Progenitor cell of endocrine pancreas (in vitro differentiated cells): ENCODE data around the gene CNBP. TPM values are rescaled to one million over a fixed set of nuclear protein-coding genes. Genes with fewer than 3 reads are reported as not detected.
"Not testable (repeated sequence)": the region's sequence is repeated elsewhere in the genome, so short reads cannot be mapped to it uniquely, and the experiment has no call there.

Experiments
- DNase-seq: peaks from one replicate; pipeline ENCODE4 v3.0.0; 2021; ENCODE audit warnings: low spot score; ENCODE audit not compliant: unreplicated experiment
- H3K27ac Mint-ChIP-seq: 2 replicates; pipeline ENCODE4 v1.8.0; 2021; ENCODE audit warnings: mild to moderate bottlenecking, moderate library complexity, mixed read lengths
- H3K27me3 Mint-ChIP-seq: 2 replicates; pipeline ENCODE4 v1.8.0; 2021; ENCODE audit warnings: mixed read lengths
- H3K36me3 Mint-ChIP-seq: 2 replicates; pipeline ENCODE4 v1.8.0; 2022; ENCODE audit warnings: mixed read lengths; ENCODE audit not compliant: insufficient read depth
- H3K4me1 Mint-ChIP-seq: 2 replicates; pipeline ENCODE4 v1.8.0; 2021; ENCODE audit warnings: low read depth, mixed read lengths
- H3K4me3 Mint-ChIP-seq: 2 replicates; pipeline ENCODE4 v1.8.0; 2021; ENCODE audit warnings: low read depth, mild to moderate bottlenecking, moderate library complexity, mixed read lengths
- H3K9me3 Mint-ChIP-seq: 2 replicates; pipeline ENCODE4 v1.8.0; 2021; ENCODE audit warnings: low read depth, mixed read lengths
- total RNA-seq: library from RNA; stranded (reverse); gene quantifications from 2 replicates; pipeline ENCODE4 v1.2.1, GENCODE V29; 2021
- TF ChIP-seq, protein P1 (sequence below): fragments of 200-600 bp; sonication (generic); IDR thresholded peaks from one replicate; pipeline ENCODE4 v1.5.0; 2021; ENCODE audit warnings: antibody characterized with exemption, mild to moderate bottlenecking; ENCODE audit not compliant: unreplicated experiment

CNBP gene
- total RNA-seq, 1 donor from 2014 or later = 194 TPM

- H3K36me3 Mint-ChIP-seq = peaks cover 24% of the 10 kb centered on the region
Measured at GRCh38 chr3:129173725-129174124, 10.0 kb downstream of the CNBP start.

DNA sequence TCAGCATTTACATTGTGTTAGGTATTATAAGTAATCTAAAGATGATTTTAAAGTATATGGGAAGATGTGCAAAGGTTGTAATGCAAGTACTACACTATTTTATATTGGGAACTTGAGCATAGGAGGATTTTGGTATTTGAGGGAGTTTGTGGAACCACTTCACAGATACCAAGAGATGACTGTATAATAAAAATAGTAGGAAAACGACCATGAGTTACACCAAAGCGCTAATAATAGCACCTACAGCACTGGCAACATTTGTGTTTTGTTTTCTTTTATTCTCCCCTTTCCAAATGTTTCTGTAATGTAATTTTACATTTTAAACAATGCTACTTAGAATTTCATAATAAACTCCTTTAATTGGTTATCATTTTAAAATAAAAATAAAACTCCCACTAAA is 10.5 kb downstream of the CNBP start:
- peaks cover 11% of the 10 kb centered on the region for H3K4me1 Mint-ChIP-seq
- H3K27me3 Mint-ChIP-seq = no peaks in the 10 kb centered on the region
- TF ChIP-seq, protein P1, sequence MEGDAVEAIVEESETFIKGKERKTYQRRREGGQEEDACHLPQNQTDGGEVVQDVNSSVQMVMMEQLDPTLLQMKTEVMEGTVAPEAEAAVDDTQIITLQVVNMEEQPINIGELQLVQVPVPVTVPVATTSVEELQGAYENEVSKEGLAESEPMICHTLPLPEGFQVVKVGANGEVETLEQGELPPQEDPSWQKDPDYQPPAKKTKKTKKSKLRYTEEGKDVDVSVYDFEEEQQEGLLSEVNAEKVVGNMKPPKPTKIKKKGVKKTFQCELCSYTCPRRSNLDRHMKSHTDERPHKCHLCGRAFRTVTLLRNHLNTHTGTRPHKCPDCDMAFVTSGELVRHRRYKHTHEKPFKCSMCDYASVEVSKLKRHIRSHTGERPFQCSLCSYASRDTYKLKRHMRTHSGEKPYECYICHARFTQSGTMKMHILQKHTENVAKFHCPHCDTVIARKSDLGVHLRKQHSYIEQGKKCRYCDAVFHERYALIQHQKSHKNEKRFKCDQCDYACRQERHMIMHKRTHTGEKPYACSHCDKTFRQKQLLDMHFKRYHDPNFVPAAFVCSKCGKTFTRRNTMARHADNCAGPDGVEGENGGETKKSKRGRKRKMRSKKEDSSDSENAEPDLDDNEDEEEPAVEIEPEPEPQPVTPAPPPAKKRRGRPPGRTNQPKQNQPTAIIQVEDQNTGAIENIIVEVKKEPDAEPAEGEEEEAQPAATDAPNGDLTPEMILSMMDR = no peak
- no peak overlapping the region for H3K4me3 Mint-ChIP-seq
- H3K36me3 Mint-ChIP-seq = peaks cover 24% of the 10 kb centered on the region
- no peak for DNase-seq
- no peaks in the 10 kb centered on the region for H3K9me3 Mint-ChIP-seq
- no peak overlapping the region for H3K27ac Mint-ChIP-seq

More at GRCh38 chr3:129173725-129174124, 10.0 kb downstream of the CNBP start:
- Mint-ChIP-seq H3K4me3 (no peak overlapping the region), H3K4me1 (peaks cover 12% of the 10 kb centered on the region), H3K9me3 (no peaks in the 10 kb centered on the region), H3K27me3 (no peaks in the 10 kb centered on the region), H3K27ac (no peak overlapping the region)
- TF ChIP-seq, protein P1 = no peak
- DNase-seq = no peak

DNA sequence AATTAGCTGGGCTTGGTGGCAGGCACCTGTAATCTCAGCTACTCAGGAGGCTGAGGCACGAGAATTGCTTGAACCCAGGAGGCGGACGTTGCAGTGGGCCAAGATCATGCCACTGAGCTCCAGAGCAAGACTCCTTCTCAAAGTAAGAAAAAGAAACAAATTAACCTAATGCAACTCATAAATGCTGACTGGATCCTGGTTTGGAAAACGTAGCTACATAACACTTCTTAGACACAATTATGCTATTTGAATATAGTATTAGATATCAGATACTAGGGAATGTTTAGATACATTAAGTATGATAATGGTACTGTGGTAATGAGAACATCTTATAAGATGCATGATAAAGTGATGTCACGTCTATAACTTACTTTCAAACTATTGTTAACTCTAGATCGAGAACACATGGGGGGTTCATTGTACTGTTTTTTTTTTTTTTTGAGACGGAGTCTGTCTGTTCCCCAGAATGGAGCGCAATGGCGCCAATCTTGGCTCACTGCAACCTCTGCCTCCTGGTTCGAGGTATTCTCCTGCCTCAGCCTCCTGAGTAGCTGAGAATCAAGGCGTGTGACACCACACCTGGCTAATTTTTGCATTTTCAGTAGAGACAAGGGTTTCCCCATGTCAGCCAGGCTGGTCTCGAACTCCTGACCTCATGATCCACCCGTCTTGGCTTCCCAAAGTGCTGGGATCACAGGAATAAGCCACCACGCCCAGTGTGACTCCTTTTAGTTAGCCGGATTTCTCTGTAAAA is 16.9 kb downstream of the CNBP start:
- Mint-ChIP-seq H3K4me1 (peaks cover 6% of the 10 kb centered on the region), H3K27me3 (no peaks in the 10 kb centered on the region), H3K27ac (no peak overlapping the region), H3K4me3 (no peak overlapping the region), H3K36me3 (peaks cover 21% of the 10 kb centered on the region), H3K9me3 (no peaks in the 10 kb centered on the region)
- TF ChIP-seq, protein P1 = no peak
- no peak for DNase-seq

DNA sequence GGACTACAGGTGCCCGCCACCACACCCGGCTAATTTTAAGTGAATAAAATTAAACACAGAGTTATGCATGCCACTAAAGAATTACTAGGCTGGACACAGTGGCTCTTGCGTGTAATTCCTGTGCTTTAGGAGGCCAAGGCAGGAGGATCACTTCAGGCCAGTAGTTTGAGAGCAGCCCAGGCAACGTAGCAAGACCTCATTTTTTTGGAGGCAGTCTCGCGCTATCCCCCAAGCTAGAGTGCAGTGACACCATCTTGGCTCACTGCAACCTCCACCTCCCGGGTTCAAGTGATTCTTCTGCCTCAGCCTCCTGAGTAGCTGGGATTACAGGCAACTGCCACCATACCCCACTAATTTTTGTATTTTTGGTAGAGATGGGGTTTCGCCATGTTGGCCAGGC is 18.1 kb downstream of the CNBP start:
- not testable (repeated sequence) for H3K27me3 Mint-ChIP-seq, DNase-seq, H3K27ac Mint-ChIP-seq, H3K9me3 Mint-ChIP-seq, H3K4me3 Mint-ChIP-seq, H3K4me1 Mint-ChIP-seq
- H3K36me3 Mint-ChIP-seq = peaks cover 16% of the 10 kb centered on the region

DNA sequence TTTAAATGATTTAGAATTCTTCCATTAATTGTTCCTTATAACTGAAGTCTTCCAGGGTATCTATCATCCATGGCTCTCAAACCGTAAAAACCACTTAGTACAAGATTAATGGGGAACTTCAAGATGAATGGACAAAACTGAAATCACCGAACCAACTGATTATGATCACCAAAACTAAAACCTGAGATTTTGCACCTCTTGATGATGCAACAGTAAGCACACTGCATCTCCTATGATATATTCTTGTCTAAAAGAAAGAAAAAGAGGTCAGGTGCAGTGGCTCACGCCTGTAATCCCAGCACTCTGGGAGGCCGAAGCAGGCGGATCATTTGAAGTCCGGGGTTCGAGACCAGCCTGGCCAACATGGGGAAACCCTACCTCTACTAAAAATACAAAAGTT is 19.2 kb downstream of the CNBP start:
- no peak overlapping the region for H3K4me3 Mint-ChIP-seq
- peaks cover 13% of the 10 kb centered on the region for H3K4me1 Mint-ChIP-seq
- TF ChIP-seq, protein P1 = no peak
- no peak for DNase-seq
- H3K27me3 Mint-ChIP-seq = no peaks in the 10 kb centered on the region
- no peak overlapping the region for H3K27ac Mint-ChIP-seq
- H3K36me3 Mint-ChIP-seq = peaks cover 8% of the 10 kb centered on the region
- H3K9me3 Mint-ChIP-seq = no peaks in the 10 kb centered on the region
